Mucosa of descending colon (tissue), 3 donors: ENCODE data around the gene ST8SIA4. TPM values are rescaled to one million over a fixed set of nuclear protein-coding genes. Genes with fewer than 3 reads are reported as not detected.

Experiments used
- ATAC-seq: fragments of 200-7000 bp; cut with Tn5 transposase; one replicate; pipeline ENCODE4 v1.9.1; 2020; ENCODE audit warnings: mild to moderate bottlenecking, moderate library complexity
- DNase-seq, 3 donors: peaks; one replicate each; pipeline ENCODE4 v3.0.0-alpha.2; 2020
- H3K36me3 ChIP-seq: fragments of 200-600 bp; one replicate; pipeline ENCODE4 v1.8.0; 2021; ENCODE audit warnings: low read depth, mild to moderate bottlenecking
- H3K4me1 ChIP-seq: fragments of 200-600 bp; one replicate; pipeline ENCODE4 v1.8.0; 2021; ENCODE audit warnings: low read depth, mild to moderate bottlenecking
- H3K4me3 ChIP-seq: fragments of 200-600 bp; one replicate; pipeline ENCODE4 v1.8.0; 2021; ENCODE audit warnings: mild to moderate bottlenecking
- H3K9me3 ChIP-seq: fragments of 200-600 bp; one replicate; pipeline ENCODE4 v1.8.0; 2021; ENCODE audit warnings: mild to moderate bottlenecking
- CTCF ChIP-seq: fragments of 200-600 bp; IDR thresholded peaks from one replicate; pipeline ENCODE4 v1.8.0; 2022; ENCODE audit warnings: antibody characterized with exemption, mild to moderate bottlenecking
- intact Hi-C, 2 donors: fragments of 100-400 bp; cut with DNase I in 1 of 2; cut with micrococcal nuclease in 1 of 2; formaldehyde crosslinking; loops; one replicate each; pipeline versions ENCODE4 v1.11.0 to v1.11.1; 2022; cut with DNase I, micrococcal nuclease
- total RNA-seq, 3 donors: library from RNA; stranded (reverse); fragmentation: NEBNext Ultra II Directional in 2 of 3; extraction: Animal tissue kit (Norgen Biotek cat#: 25700) in 2 of 3; gene quantifications; one replicate each; pipeline versions ENCODE4 v1.2.1 to v1.2.4, GENCODE V29; 2021 to 2023
- donor health status: DM: no; HTN: no; CAD: no; lungs with moderate emphysema.
- donor health status: DM: no; HTN: no; CAD: no.
- donor health status: DM: no; HTN: yes; CAD: no.

Gene ST8SIA4
- total RNA-seq, 3 donors from 2014 or later: 4.7 to 9.6 (median 5.7) TPM

DNA sequence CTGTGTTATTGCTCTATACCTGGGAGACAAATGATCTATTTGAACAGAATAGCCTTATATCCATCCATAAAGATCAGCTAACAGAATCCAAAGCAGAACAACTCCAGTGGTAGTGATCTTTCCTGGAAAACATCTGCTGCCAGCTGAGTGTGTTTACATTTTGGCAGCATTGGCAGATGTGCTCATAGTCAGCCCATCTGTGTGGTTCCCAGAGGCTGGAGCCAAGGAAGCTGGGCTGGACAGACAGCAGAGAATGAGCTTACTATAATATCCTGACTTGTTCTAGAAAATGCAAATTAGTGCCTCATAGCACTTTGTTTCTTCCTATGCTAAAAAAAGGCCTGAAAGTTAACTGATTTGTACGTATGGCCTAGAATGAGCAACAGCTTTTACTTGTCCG, 99.7 kb downstream of the ST8SIA4 start:
- Histone ChIP-seq H3K9me3 (no peaks in the 10 kb centered on the region), H3K4me3 (no peak overlapping the region), H3K4me1 (no peaks in the 10 kb centered on the region), H3K36me3 (no peaks in the 10 kb centered on the region)
- no peak for ATAC-seq
- no peak for DNase-seq
- no peak for TF ChIP-seq CTCF
- intact Hi-C loops: no loop called here

DNA sequence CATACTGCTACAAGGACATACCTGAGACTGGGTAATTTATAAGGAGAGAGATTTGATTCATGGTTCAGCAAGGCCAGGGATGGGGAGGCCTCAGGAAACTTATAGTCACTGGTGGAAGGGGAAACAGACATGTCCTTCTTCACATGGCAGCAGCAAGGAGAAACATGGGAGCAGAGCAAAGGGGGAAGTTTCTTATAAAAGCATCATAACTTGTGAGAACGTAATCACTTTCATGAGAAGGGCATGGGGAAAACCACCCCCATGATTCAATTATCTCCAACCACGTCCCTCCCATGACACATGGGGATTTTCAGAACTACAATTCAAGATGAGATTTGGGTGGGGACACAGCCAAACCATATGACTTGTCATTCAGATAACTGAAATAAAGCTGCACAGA, 100.9 kb downstream of the ST8SIA4 start:
- no peak for ATAC-seq

DNA sequence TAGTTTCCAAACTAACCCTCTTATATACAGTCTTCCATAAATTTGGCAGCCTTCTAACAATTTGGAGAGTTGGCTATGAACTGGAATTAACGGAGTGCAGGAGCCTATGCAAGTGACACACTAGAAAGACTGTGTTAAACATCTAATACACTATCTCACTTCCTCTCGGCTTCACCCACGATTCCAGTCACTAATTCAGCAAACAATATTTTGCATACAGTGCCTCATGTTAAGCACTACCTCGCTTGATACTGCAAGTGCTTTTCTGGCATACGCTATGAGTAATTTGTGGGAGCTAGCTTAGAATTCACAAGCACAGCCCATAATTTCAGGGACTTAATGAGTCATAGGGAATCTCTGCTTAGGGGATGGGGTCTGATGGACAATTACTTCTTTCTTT, 102.5 kb downstream of the ST8SIA4 start:
- Histone ChIP-seq H3K4me1 (no peaks in the 10 kb centered on the region), H3K36me3 (no peaks in the 10 kb centered on the region), H3K4me3 (no peak overlapping the region), H3K9me3 (no peaks in the 10 kb centered on the region)
- intact Hi-C loops: no loop called here
- ATAC-seq (no peak), DNase-seq (no peak)
- no peak for TF ChIP-seq CTCF

More for the DNA sequence above, 100.9 kb downstream of the ST8SIA4 start:
- Histone ChIP-seq H3K4me3 (no peak overlapping the region), H3K36me3 (no peaks in the 10 kb centered on the region), H3K9me3 (no peaks in the 10 kb centered on the region), H3K4me1 (no peaks in the 10 kb centered on the region)
- no peak for TF ChIP-seq CTCF
- no peak for DNase-seq
- intact Hi-C loops: no loop called here

- Histone ChIP-seq H3K36me3 (no peaks in the 10 kb centered on the region), H3K4me3 (no peak overlapping the region), H3K9me3 (peaks cover 4% of the 10 kb centered on the region), H3K4me1 (no peaks in the 10 kb centered on the region)
- no peak for DNase-seq
- intact Hi-C loops: no loop called here
- ATAC-seq: no peak
- TF ChIP-seq CTCF: no peak
Measured at GRCh38 chr5:100799166-100799565, 103.9 kb downstream of the ST8SIA4 start.

GRCh38 chr5:100797861-100798260, 105.2 kb downstream of the ST8SIA4 start:
- TF ChIP-seq CTCF: no peak
- H3K36me3 ChIP-seq: no peaks in the 10 kb centered on the region
- no peak overlapping the region for H3K4me3 ChIP-seq
- H3K9me3 ChIP-seq: peaks cover 6% of the 10 kb centered on the region
- H3K4me1 ChIP-seq: no peaks in the 10 kb centered on the region
- intact Hi-C loops: no loop called here
- DNase-seq (no peak), ATAC-seq (no peak)

DNA sequence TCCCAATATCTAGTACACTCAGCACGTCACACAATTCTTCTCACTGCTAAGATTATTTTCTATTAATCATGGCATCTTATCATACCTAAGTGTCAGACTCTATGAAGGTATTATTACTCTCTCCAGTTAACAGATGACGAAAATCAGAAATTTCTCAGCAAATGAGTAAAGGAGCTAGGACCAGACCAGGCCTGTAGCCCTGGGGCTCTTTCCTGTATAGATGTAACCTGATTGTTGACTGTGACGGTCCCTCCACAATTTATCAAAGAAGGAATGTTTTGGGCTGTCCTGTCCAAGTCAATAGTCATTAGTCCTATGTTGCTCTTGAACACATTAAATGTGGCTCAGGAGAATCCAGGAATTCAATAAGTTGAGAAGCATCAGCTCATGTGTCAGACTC, 106.2 kb downstream of the ST8SIA4 start:
- peaks cover 6% of the 10 kb centered on the region for H3K9me3 ChIP-seq
- ATAC-seq (no peak), DNase-seq (no peak)
- intact Hi-C loops: no loop called here
- H3K36me3 ChIP-seq: no peaks in the 10 kb centered on the region
- H3K4me1 ChIP-seq: no peaks in the 10 kb centered on the region
- H3K4me3 ChIP-seq: no peak overlapping the region
- TF ChIP-seq CTCF: no peak
